Measurements from ENCODE around the gene METTL27. TPM values are rescaled to one million over a fixed set of nuclear protein-coding genes. Genes with fewer than 3 reads are reported as not detected.

METTL27 gene
- total and polyA plus RNA-seq, 2 of the 8 experiments (the other 6 are each of a cell fraction or from before 2014, with no cell fraction given) = 6.2 to 12.0 TPM

DNA sequence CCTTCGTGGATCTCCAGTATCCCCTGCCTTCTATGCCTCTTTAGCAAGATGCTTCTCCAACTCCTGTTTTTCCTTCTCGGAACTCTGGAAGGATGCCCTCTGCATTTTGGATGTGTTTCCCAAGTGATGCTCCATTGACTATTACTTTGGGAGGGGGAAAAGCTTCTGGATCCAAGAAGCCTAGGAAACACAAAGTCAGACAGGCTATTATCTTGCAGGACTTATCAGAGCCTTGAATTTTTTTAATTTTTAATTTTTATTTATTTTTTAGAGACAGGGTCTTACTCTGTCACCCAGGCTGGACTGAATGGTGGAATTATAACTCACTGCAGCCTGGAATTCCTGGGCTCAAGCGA lies 39.7 kb upstream of the METTL27 start:
- WGBS, 2 experiments (ENCODE audit: extremely low coverage in 1 of 2, insufficient coverage in 1 of 2, insufficient read length in 1 of 2, insufficient replicate concordance in 2 of 2, low coverage in 1 of 2, low lambda C conversion rate in 2 of 2, missing lambda C conversion rate in 1 of 2) = 90% methylated on average over 3 of the region's 3 CpGs; no CpG with 5 or more reads in 1 of the 2 experiments
- TF ChIP-seq EP300 (IDR thresholded peaks at IDR 0.05; ENCODE audit: borderline replicate concordance in 1 of 2, low read depth in 2 of 2, low read length in 2 of 2) (no peak), SP1 (IDR thresholded peaks at IDR 0.05; ENCODE audit: low read depth, low read length) (no peak), PHF8 (conservative IDR thresholded peaks at IDR 0.05; ENCODE audit: low read depth, low read length) (no peak), TCF12 (IDR thresholded peaks at IDR 0.05; ENCODE audit: low read depth, low read length) (no peak), GABPA (IDR thresholded peaks at IDR 0.05; ENCODE audit: borderline replicate concordance, insufficient read depth, low read length) (no peak), BACH1 (IDR thresholded peaks at IDR 0.05; ENCODE audit: low read length) (no peak), YY1 (IDR thresholded peaks at IDR 0.05; ENCODE audit: low read depth, low read length) (no peak), TAF1 (IDR thresholded peaks at IDR 0.05; ENCODE audit: low read depth, low read length) (no peak)
- TF ChIP-seq, protein P1, sequence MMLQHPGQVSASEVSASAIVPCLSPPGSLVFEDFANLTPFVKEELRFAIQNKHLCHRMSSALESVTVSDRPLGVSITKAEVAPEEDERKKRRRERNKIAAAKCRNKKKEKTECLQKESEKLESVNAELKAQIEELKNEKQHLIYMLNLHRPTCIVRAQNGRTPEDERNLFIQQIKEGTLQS (IDR thresholded peaks at IDR 0.05; ENCODE audit: insufficient read depth, low read depth, low read length) = no peak
- TF ChIP-seq, protein P2, sequence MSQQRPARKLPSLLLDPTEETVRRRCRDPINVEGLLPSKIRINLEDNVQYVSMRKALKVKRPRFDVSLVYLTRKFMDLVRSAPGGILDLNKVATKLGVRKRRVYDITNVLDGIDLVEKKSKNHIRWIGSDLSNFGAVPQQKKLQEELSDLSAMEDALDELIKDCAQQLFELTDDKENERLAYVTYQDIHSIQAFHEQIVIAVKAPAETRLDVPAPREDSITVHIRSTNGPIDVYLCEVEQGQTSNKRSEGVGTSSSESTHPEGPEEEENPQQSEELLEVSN (IDR thresholded peaks at IDR 0.05) = no peak
- CTCF ChIA-PET (ENCODE audit: partially characterized antibody) = interaction anchor here (0.7 to 4.1 kb wide), 11 partner anchors 9 to 275 kb away, joined by 3 to 14 read pairs (median 3); no protein-coding TSS in a partner anchor

More for the DNA sequence above, 39.7 kb upstream of the METTL27 start:
- Histone ChIP-seq H3K9ac (replicated peaks in 1 of 4; ENCODE audit: extremely low read depth in 1 of 4, low read depth in 3 of 4, low read length in 3 of 4) (no peak overlapping the region), H2BK20ac (ENCODE audit: low read length) (no peak overlapping the region), H3K4me3 (ENCODE audit: extremely low read depth in 1 of 4, insufficient read depth in 2 of 4, low read depth in 3 of 4, low read length in 4 of 4) (no peak overlapping the region), H3K36me3 (ENCODE audit: control insufficient read depth in 2 of 4, insufficient read depth in 4 of 4, low read length in 3 of 4) (no peaks in the 10 kb centered on the region), H3K79me2 (ENCODE audit: control insufficient read depth in 1 of 2, insufficient read depth in 2 of 2, low read length in 2 of 2) (no peaks in the 10 kb centered on the region), H3K9me3 (ENCODE audit: insufficient read depth in 2 of 2, low read depth in 1 of 2, low read length in 1 of 2) (no peaks in the 10 kb centered on the region), H3K79me1 (ENCODE audit: low read depth, low read length) (no peaks in the 10 kb centered on the region), H2BK5ac (ENCODE audit: low read depth, low read length) (no peak overlapping the region), H3K4me1 (replicated peaks in 1 of 4; ENCODE audit: control insufficient read depth in 3 of 4, insufficient read depth in 4 of 4, low read length in 3 of 4) (no peaks in the 10 kb centered on the region; a peak in 3 of 7 replicates), H3K23ac (ENCODE audit: insufficient read length) (no peak overlapping the region), H4K91ac (replicated peaks; ENCODE audit: insufficient read length, low read length) (no peak overlapping the region), H4K8ac (ENCODE audit: extremely low read depth, insufficient read depth, low read length) (no peak overlapping the region), H3K14ac (ENCODE audit: insufficient read length) (no peak overlapping the region), H3K4me2 (ENCODE audit: insufficient read depth in 1 of 2, low read depth in 2 of 2, low read length in 2 of 2) (no peak overlapping the region), H2BK12ac (ENCODE audit: low read depth, low read length) (no peak overlapping the region), H3K23me2 (ENCODE audit: low read depth, low read length) (no peaks in the 10 kb centered on the region), H4K20me1 (replicated peaks in 1 of 2; ENCODE audit: control insufficient read depth in 1 of 2, insufficient read depth in 2 of 2, low read length in 2 of 2) (no peaks in the 10 kb centered on the region), H3K27ac (ENCODE audit: low read depth, low read length) (no peak overlapping the region), H2AFZ (ENCODE audit: low read length) (no peak overlapping the region), H4K5ac (ENCODE audit: insufficient read length, low read depth, low read length) (no peak overlapping the region), H3K27me3 (replicated peaks in 1 of 4; ENCODE audit: control insufficient read depth in 3 of 4, extremely low read depth in 1 of 4, insufficient read depth in 3 of 4, low read length in 3 of 4) (no peaks in the 10 kb centered on the region), H3K4ac (replicated peaks; ENCODE audit: insufficient read length, low read depth, low read length) (no peak overlapping the region), H3K56ac (replicated peaks; ENCODE audit: insufficient read length, low read depth, low read length) (no peak overlapping the region), H2AK5ac (ENCODE audit: low read depth, low read length) (no peak overlapping the region), H2BK120ac (replicated peaks; ENCODE audit: low read depth, low read length) (no peak overlapping the region), H2BK15ac (ENCODE audit: low read length) (no peak overlapping the region), H3K18ac (ENCODE audit: extremely low read depth, low read length) (no peak overlapping the region)
- FAIRE-seq = no peak
- no peak for DNase-seq (ENCODE audit: low read depth in 1 of 2, low spot score in 2 of 2)
- POLR2A ChIA-PET (ENCODE audit: partially characterized antibody) = interaction anchor here (2.2 kb wide), 1 partner anchor 20 kb away, joined by 8 read pairs; no protein-coding TSS in a partner anchor

Measured in H1 (cell line).